ENCODE data around the gene PLAC1.

- TF ChIP-seq TEAD4 (IDR thresholded peaks at IDR 0.05) (no peak), TCF12 (IDR thresholded peaks at IDR 0.05; ENCODE audit: low read depth) (no peak), EGR1 (IDR thresholded peaks at IDR 0.05) (no peak), TAF1 (IDR thresholded peaks at IDR 0.05; ENCODE audit: low read depth) (no peak), CREB1 (IDR thresholded peaks at IDR 0.05; ENCODE audit: low read depth) (no peak), YY1 (IDR thresholded peaks at IDR 0.05; ENCODE audit: low read depth) (no peak), REST (IDR thresholded peaks at IDR 0.05; ENCODE audit: low read depth) (no peak), EP300 (IDR thresholded peaks at IDR 0.05; ENCODE audit: borderline replicate concordance) (no peak), FOXM1 (IDR thresholded peaks at IDR 0.05; ENCODE audit: borderline replicate concordance, low read depth) (no peak), MAX (IDR thresholded peaks at IDR 0.05) (no peak), USF1 (IDR thresholded peaks at IDR 0.05) (no peak)
These were observed 106.8 kb downstream of the PLAC1 start for GRCh38 chrX:134551376-134552048.

Data from Ishikawa (cell line).